ENCODE data around the gene TMPRSS7.

DNA sequence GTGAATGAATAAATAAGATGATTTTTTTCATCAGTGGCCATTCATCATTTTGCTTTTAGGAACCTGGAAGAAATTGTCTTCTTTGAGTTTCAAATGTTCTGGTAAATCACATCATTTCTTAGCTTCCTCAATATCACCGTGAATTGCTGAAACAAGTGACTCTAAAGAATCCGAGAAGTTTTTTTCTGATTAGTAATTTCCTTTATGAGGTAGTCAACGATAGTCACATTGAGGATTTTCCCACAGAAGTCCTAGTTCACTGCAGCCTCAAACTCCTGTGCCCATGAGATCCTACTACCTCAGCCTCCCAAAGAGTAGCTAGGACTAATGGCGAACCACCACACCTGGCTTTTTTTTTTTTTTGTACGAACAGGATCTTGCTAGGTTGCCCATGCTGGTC, 3.6 kb upstream of the TMPRSS7 start:
- TF ChIP-seq, protein P1, sequence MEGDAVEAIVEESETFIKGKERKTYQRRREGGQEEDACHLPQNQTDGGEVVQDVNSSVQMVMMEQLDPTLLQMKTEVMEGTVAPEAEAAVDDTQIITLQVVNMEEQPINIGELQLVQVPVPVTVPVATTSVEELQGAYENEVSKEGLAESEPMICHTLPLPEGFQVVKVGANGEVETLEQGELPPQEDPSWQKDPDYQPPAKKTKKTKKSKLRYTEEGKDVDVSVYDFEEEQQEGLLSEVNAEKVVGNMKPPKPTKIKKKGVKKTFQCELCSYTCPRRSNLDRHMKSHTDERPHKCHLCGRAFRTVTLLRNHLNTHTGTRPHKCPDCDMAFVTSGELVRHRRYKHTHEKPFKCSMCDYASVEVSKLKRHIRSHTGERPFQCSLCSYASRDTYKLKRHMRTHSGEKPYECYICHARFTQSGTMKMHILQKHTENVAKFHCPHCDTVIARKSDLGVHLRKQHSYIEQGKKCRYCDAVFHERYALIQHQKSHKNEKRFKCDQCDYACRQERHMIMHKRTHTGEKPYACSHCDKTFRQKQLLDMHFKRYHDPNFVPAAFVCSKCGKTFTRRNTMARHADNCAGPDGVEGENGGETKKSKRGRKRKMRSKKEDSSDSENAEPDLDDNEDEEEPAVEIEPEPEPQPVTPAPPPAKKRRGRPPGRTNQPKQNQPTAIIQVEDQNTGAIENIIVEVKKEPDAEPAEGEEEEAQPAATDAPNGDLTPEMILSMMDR (IDR thresholded peaks at IDR 0.05; ENCODE audit: low read depth, low read length) = no peak
- TF ChIP-seq EZH2phosphoT487 (IDR thresholded peaks at IDR 0.05; ENCODE audit: low read depth) = no peak
